Esophagus squamous epithelium (tissue), 4 donors: ENCODE measurements around the gene ARL10.

Source experiments
- POLR2A ChIP-seq, 4 donors: fragments of 450-650 bp; IDR thresholded peaks; one replicate each; pipeline ENCODE4 v1.6.1; 2017; ENCODE audit warnings: antibody characterized with exemption in 4 of 4, mild to moderate bottlenecking in 4 of 4, moderate library complexity in 3 of 4
- TF ChIP-seq, protein P1 (sequence below), 6 experiments: fragments of 450-650 bp in 4 of 6; fragments of 200-600 bp in 2 of 6; sonication (generic) in 2 of 6; IDR thresholded peaks; one replicate each; pipeline ENCODE4 v1.5.1; 2016 to 2019; ENCODE audit warnings: antibody characterized with exemption in 6 of 6, mild to moderate bottlenecking in 4 of 6, moderate library complexity in 4 of 6

DNA sequence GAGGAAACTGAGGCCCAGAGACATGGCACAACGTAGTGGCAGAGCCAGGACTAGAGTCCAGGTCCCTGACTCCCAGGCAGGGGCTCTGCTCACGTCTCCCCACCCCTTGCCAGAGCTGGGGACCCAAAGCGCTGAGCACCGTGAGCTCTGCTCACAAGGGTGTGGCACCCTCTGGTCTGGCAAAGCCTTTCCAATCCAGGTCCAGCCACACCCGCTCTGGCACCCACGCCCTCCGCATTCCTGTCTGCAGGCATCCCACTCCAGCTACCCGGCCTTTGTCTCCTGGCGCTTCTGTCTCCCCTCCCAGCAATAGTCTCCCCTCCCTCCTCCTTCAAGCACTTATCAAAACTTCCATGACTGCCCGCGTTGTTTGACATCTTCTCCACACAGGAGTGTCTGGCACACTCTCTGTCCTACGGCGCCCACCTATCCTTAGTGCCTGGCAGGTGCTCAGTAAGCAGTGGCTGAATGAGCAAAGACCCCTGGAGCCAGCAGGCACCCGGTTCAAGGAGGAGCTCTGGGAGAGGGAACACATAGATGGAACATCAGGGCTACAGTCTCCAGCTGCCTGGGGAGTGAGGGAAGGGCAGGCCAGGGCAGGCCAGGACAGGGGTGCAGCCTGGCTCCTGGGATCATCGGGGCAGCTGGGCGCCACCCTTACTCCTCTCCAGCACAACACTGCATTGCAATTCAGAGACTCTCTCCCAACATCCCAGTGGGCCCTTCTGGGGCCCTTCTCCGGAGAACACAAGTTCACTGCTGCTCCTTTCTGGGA, 35.3 kb downstream of the ARL10 start:
- TF ChIP-seq, protein P1, sequence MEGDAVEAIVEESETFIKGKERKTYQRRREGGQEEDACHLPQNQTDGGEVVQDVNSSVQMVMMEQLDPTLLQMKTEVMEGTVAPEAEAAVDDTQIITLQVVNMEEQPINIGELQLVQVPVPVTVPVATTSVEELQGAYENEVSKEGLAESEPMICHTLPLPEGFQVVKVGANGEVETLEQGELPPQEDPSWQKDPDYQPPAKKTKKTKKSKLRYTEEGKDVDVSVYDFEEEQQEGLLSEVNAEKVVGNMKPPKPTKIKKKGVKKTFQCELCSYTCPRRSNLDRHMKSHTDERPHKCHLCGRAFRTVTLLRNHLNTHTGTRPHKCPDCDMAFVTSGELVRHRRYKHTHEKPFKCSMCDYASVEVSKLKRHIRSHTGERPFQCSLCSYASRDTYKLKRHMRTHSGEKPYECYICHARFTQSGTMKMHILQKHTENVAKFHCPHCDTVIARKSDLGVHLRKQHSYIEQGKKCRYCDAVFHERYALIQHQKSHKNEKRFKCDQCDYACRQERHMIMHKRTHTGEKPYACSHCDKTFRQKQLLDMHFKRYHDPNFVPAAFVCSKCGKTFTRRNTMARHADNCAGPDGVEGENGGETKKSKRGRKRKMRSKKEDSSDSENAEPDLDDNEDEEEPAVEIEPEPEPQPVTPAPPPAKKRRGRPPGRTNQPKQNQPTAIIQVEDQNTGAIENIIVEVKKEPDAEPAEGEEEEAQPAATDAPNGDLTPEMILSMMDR (IDR thresholded peaks at IDR 0.05): no peak
- TF ChIP-seq POLR2A (IDR thresholded peaks at IDR 0.05): no peak
